Frontal cortex (tissue), 4 donors: ENCODE results near the gene KLK11. TPM values are rescaled to one million over a fixed set of nuclear protein-coding genes. Genes with fewer than 3 reads are reported as not detected.
"Not testable (repeated sequence)": the region's sequence is repeated elsewhere in the genome, so short reads cannot be mapped to it uniquely, and the experiment has no call there.

ENCODE experiments used
- DNase-seq, 2 donors: peaks; one replicate each; pipeline ENCODE4 v3.0.0; 2012; ENCODE audit warnings: low spot score in 2 of 2
- FAIRE-seq: peaks from 2 replicates; lab custom pipeline; 2012; peaks lifted over from hg19 to GRCh38; lab: Jason Lieb, UNC
- total RNA-seq: library from RNA; depleted of rRNA; stranded (reverse); fragments of >200 nt; gene quantifications from one replicate; pipeline ENCODE4 v1.2.3, GENCODE V29; 2014
- donor health status: control.
- donor health status: control.
- donor health status: control.

KLK11 gene
- total RNA-seq, 1 donor from 2014 or later, result not detected

GRCh38 chr19:51009061-51009891, 17.1 kb downstream of the KLK11 start:
- no peak for FAIRE-seq
- DNase-seq, result no peak

GRCh38 chr19:51007488-51007887, 18.9 kb downstream of the KLK11 start:
- DNase-seq (no peak), FAIRE-seq (no peak)

GRCh38 chr19:51006406-51006805, 20.0 kb downstream of the KLK11 start:
- no peak for DNase-seq
- no peak for FAIRE-seq

- FAIRE-seq, result no peak
These were observed 21.2 kb downstream of the KLK11 start for GRCh38 chr19:51005248-51005647.

GRCh38 chr19:51003316-51003715, 23.1 kb downstream of the KLK11 start:
- no peak for DNase-seq
- FAIRE-seq, result no peak

More at GRCh38 chr19:51005248-51005647, 21.2 kb downstream of the KLK11 start:
- no peak for DNase-seq

GRCh38 chr19:51002542-51003311, 23.7 kb downstream of the KLK11 start:
- no peak for DNase-seq
- no peak for FAIRE-seq

- FAIRE-seq (no peak), DNase-seq (no peak)
These were observed 24.3 kb downstream of the KLK11 start for GRCh38 chr19:51002089-51002532.

- no peak for DNase-seq
These were observed 24.9 kb downstream of the KLK11 start, which contains the start of gene KLK8 for GRCh38 chr19:51001515-51001914. KLK8 (minus strand) TSS chr19:51001604; CDS start chr19:51001167, 437 bp downstream.

GRCh38 chr19:51000981-51001380, 25.4 kb downstream of the KLK11 start:
- FAIRE-seq (no peak), DNase-seq (no peak)

More at GRCh38 chr19:51001515-51001914, 24.9 kb downstream of the KLK11 start, which contains the start of gene KLK8:
- no peak for FAIRE-seq

- DNase-seq (no peak), FAIRE-seq (no peak)
These were observed 26.0 kb downstream of the KLK11 start for GRCh38 chr19:51000426-51000825.

- DNase-seq (no peak), FAIRE-seq (no peak)
These were observed 27.7 kb downstream of the KLK11 start for GRCh38 chr19:50998686-50999085.

- FAIRE-seq, result no peak
- no peak for DNase-seq
These were observed 28.4 kb downstream of the KLK11 start for GRCh38 chr19:50998061-50998460.

- FAIRE-seq (no peak), DNase-seq (no peak)
These were observed 32.3 kb downstream of the KLK11 start for GRCh38 chr19:50994129-50994528.

GRCh38 chr19:50992666-50993035, 33.8 kb downstream of the KLK11 start:
- DNase-seq, result no peak
- no peak for FAIRE-seq

- not testable (repeated sequence) for FAIRE-seq
These were observed 42.0 kb downstream of the KLK11 start for GRCh38 chr19:50984416-50984815.

GRCh38 chr19:50983625-50984292, 42.7 kb downstream of the KLK11 start, which contains the start of gene KLK7:
KLK7 (minus strand) TSS chr19:50983917; CDS start chr19:50982399, 1,518 bp downstream.
- FAIRE-seq (no peak), DNase-seq (no peak)

More at GRCh38 chr19:50984416-50984815, 42.0 kb downstream of the KLK11 start:
- not testable (repeated sequence) for DNase-seq

- DNase-seq, result no peak
- FAIRE-seq, result no peak
These were observed 44.2 kb downstream of the KLK11 start for GRCh38 chr19:50982186-50982585.

GRCh38 chr19:50981587-50982146, 44.7 kb downstream of the KLK11 start:
- FAIRE-seq (no peak), DNase-seq (no peak)

- FAIRE-seq, result no peak
These were observed 46.2 kb downstream of the KLK11 start for GRCh38 chr19:50980208-50980607.

GRCh38 chr19:50979758-50980157, 46.7 kb downstream of the KLK11 start:
- FAIRE-seq (no peak), DNase-seq (no peak)

More at GRCh38 chr19:50980208-50980607, 46.2 kb downstream of the KLK11 start:
- DNase-seq, result no peak
